HG03280 (cell line): Measurements from ENCODE around the gene LRRC8B.
"Not testable (repeated sequence)": the region's sequence is repeated elsewhere in the genome, so short reads cannot be mapped to it uniquely, and the experiment has no call there.

ENCODE experiments used
- ATAC-seq: cut with Tn5 transposase; IDR thresholded peaks from one replicate; pipeline ENCODE4 v1.9.1; 2021; ENCODE audit warnings: mild to moderate bottlenecking, moderate library complexity; ENCODE audit not compliant: unreplicated experiment

Gene LRRC8B

DNA sequence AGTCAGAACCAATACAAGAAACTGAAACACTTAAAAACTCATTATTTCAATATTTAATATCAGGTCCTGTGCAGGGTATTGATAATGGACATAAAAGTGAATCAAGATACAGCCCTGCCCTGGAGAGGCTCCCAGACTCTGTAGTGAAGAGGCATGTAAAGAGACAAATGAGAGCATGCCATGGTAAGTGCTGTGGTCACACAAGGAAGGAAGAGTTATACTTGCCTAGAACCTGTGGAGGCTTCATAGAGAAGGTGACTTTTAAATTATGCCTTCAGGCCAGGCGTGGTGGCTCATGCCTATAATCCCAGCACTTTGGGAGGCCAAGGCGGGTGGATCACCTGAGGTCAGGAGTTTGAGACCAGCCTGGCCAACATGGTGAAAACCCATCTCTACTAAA, 105.0 kb downstream of the LRRC8B start:
- not testable (repeated sequence) for ATAC-seq

DNA sequence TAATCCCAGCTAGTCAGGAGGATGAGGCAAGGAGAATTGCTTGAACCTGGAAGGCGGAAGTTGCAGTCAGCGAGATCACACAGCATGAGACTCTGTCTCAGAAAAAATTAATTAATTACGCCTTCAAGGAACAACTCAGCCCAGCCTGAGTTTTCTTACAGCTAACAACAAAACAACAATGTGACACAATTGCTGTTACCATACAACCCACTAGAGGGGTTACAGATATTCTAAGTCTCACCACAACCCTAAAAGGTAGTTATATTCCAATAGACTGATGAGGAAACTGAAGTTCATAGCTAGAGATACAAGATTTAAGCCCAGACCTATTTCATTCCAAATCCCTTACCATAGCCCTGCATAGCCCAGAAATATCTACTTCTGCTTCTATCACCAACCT, 105.4 kb downstream of the LRRC8B start:
- ATAC-seq = no peak

DNA sequence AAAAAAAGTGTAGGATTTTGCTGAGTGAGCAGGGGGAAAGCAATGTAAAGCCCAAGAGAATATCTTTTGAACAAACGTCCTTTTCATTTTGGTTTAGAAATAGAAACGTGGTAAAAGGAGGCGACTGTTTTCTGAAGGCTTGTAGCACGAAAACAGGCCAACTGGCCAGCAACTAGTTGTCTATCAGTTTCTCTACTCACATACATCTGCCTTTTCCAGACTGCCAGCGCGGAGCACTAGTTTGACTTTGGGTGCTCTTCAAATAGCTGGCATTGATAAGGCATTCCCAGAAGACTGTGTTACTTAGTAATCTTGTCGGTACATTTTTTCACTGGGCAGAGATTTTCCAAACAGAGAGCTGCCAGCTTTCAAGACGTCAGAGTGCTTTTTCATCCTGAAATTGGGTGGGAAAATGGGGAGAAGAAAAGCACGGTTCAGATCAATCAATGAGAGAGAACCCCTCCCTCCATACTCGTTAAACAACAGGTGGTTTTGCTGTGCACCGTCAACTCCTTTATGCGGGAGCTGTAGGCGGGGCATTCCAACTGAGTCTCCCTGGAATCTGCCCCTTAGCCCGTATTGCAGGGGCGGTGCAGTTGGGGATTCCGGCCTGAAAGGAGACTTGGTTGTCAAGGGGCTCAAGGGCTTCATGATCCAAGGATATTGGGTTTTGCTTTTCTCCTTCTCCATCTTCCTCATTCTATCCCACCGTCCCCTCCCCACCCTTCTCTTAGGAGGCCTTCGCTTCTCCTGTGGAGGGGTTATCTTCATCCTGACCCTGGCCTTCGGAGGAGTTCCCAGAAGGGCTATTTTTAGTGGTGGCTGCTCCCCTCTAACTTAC, 107.4 kb downstream of the LRRC8B start:
- ATAC-seq = no peak

DNA sequence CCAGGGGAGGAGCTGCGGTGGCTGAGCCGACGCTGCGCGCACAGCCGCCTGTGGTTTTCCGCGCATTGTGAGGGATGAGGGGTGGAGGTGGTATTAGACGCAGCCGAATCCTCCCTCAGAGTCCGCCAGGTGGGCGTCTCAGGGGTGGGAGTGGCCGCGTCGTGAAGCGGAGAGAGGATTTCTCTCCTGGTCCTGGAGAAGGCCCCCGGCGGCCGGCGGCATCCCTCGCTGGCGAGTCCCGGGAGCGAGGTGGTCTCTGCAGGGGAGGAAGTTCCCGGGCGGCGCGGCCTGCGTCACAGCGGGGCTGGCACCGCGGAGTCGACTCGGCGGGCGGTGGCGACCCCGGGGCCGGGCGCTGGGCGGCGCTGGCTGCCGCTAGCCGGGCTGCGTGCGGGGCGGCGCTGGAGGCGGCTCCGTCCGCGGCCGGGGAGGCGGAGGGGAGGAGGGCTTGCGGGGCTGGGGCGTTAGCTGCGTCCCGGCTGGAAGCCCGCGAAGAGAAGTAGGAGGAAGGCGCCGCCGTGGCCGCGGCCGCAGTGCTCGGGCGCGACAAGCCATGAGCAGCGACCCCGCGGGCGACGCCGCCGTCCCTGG, 108.1 kb downstream of the LRRC8B start, which contains the start of gene LRRC8C:
LRRC8C (plus strand) TSS at position 464 of the 591 bp plus-strand sequence. CDS start 53,354 bp downstream, outside the sequence.
- ATAC-seq = peak; percentile 85

DNA sequence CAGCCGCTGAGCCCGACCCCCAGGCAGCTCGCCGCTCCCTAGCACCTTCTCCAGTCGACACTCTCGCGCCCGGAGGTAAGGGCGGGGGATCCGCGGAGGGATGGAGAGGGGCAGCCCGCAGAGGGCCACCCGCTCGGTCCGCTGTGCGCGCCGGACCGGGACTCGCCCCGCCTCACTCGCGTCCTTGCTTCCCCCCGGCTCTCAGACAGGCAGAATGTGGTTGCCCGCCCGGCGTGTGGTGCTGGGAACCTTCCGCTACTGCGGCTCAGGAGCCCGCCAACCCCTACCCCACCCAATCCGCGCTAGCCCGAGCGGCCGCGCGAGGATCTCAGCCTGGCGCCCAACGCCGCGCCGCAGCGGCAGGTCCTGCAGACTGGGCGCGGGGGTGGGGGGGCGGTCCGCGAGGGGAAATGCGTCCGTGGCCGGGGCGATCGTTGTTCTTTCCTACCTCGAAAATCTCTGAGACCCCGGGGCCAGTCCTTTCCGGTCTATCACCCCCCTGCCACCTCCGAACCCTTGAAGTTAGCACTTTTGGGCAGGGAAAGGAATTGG, 108.7 kb downstream of the LRRC8B start:
- ATAC-seq = peak; percentile 42

DNA sequence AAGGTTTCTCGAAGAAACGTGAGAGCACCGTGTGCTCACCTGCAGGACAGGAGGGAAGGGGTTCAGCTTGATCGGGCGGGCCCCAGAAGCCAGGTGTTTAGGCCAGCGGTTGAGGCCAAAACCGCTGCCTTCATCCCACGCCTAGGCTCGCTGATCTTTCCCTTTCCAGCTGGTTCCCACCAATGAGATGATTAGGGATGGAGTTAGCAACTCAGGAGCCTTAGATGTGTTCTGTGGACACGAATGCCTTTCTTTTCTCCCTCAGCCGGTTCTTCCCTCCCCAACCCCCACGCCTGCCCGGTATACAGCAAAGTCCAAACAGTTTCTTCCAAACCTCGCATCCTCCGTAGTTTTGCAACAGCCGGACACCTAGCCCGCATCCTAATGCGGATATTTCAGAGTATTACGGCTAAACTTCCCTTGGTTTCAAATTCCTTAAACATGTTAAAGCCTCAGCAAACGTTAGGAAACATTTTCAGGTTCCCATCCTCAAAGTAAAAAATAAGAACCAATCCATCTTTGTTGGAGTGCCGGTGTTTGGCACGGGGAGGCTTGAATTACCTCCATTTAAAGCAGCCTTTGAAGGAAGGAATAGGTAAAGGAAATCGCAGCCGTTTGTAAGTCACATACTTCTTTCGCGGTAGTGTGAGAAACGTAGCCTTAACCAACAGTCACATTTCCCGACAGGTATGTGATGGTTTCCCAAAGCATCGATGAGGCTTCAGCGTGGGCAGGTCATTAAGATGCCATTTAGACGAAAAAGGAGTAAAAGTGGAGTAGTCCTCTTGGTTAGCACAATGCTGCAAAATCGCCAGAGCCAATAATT, 109.4 kb downstream of the LRRC8B start:
- ATAC-seq = no peak

DNA sequence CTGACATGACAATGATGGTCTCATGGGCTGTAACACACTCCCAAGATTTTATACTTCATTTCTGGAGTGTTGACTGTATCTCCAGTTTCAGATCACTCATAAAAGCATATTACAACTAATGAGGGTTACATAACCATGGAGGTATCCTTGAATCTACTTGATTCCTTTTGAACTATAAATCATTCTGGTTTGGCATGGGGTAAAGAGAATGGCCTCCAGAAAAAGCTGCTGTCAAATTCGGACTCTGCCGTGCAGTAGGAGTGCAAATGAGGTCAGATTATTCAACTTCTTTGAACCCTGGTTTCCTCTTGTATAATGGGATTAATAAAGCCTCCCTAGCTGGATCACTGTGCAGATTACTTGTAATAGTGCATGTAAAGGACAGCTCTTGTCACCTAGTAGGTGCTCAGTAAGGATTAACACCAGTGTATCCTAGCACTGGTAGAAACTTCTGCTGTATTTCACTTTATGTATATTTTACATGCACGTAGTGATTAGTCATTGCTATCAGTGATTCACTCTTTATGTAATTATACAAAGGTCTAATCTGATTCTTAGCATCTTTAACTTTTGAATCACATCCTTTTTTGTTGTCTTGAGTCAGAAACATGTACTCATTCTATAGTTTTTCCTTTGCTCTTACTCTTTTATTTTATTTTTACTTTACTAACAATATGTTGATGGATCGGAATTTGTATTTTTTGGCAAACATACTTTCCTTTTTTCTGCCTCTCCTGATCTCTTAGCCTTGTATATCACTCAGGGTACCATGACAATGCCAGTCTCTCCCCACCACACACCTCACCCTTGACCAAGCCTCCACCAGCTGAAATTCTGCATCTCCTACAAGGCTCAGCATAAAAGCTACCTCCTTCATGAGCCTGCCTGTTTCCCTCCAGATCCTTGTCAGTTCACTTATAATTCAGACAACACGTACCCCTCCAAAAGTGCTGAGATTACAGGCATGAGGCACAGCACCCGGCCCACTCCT, 111.5 kb downstream of the LRRC8B start:
- ATAC-seq = no peak

DNA sequence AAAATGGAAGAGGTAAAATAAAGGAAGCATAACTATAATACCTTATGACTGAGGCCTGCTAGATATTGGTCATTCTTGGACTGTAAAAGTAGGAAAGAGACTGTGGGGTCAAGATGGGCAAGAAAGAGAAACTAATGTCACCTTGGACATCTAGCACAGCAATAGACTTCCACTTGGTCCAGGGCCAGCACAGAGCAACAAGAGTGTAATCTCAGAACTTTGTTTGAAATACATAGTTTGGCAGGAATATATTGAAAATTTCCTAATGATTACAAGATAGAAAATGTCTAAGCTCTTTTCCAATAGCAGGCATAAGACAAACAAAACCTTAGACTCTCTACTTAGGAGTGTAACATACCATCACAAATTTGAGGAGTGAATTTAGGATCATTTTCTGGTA, 112.9 kb downstream of the LRRC8B start:
- ATAC-seq = no peak

DNA sequence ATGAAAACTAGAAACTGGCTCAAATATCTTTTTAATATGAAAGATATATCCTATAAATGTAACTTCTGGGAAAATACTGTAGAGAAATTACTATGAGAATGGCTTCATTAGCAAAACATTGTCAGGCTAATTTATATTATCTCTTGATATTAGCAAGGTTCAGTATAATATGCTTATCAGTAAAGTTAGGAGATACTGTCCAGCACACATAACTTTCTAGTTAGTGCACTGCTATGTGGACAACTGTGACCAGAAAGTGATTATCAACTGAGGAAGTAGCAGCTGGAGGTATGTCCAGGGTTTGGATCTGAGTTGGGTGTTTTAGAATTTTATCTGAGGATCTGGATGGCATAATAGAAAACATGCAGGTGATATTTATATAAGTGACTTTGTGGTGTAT, 115.8 kb downstream of the LRRC8B start:
- ATAC-seq = no peak

DNA sequence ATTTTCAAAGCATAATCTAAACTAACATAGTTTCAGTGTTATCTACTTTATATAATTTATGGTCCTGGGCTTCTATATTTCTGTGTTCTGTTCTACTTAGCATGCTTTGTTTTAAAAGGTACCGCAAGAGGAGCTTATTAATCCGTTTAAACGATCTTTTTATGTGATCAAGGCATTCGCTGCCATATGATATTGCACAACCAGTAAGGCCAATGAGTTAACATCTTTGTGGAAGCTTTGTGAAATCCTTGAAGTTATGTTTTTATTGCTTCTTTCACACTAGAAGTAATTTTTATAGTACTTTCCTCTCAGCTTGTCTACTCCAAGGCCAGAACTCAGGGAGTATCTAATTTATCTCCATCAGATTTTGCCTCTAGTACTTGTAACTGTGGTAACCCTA, 117.2 kb downstream of the LRRC8B start:
- ATAC-seq = no peak

DNA sequence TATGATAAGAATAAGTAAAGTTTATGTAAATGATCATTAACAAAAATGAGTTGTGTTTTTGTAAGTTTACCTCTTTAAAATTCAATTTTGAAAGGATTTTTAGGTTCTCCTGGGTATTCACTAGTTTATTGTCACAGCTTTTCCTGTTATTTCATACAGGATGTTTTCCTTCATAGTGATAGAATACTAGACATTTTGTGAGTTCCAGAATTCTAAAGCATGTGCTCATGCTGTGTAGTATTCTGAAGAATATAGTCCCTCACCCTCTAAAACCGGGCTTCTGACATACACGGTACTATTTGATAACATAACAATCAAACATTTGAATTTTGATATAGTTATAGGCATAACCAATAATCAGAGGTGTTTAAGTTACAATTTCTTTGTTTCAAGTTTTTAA, 118.9 kb downstream of the LRRC8B start:
- ATAC-seq = no peak

DNA sequence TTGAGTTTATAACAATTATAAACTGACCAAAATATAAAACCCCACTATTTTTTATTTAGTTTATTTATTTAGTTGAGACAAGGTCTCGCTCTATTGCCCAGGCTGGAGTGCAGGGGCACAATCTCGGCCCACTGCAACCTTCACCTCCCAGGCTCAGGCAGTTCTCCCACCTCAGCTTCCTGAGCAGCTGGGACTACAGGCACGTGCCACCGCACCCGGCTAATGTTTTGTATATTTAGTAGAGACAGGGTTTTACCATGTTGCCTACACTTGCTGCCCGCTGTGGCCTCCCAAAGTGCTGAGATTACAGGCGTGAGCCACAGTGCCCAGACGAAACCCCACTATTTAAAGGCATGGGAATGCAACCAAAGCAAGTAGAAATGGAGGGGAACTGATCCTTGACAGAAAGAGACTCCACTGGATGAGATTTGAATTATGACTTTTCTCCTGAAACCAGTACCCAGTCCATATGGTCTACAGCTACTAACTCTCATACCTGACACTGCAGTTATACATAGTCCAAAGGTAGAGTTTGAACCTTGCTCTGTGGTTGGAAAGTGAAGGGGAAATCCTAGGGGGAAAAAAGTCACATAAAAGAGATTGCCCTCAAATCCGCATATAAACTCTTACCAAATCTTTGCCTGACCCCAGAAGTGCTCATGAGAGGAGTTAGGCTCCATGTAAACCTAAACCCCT, 119.6 kb downstream of the LRRC8B start:
- ATAC-seq = no peak

DNA sequence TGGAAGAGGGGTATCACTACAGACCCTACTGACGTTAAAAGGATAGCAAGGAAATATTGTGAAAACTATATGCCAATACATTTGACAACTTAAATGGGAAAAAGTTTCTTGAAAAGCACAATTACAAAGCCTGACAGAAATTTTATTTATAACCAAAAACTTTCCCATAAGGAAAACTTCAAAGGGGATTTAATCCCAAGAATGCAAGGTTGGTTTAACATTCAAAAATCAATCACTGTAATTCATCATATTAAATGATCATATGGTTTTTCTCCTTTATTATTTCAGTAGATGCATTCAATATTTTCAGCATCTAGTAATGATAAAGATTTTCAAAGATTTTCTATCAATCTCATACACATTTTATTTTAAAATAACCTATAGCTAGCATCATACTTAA, 121.6 kb downstream of the LRRC8B start:
- no peak for ATAC-seq
